DND-41 (cell line): ENCODE results near the gene TTC24.
"Not testable (repeated sequence)": the region's sequence is repeated elsewhere in the genome, so short reads cannot be mapped to it uniquely, and the experiment has no call there.

Experiments used
- ATAC-seq: fragments of 200-7000 bp; cut with Tn5 transposase; 3 replicates; pipeline ENCODE4 v1.9.1; 2021; ENCODE audit warnings: low read depth; ENCODE audit not compliant: insufficient read depth
- DNase-seq: peaks from one replicate; pipeline ENCODE4 v3.0.0-alpha.2; 2020
- H2AFZ ChIP-seq: 2 replicates; pipeline ENCODE4 v1.6.0; 2012; ENCODE audit warnings: low read depth, low read length
- H3K27ac ChIP-seq: 2 replicates; pipeline ENCODE4 v1.5.1; 2012; ENCODE audit warnings: low read length, inconsistent platforms
- H3K27me3 ChIP-seq: fragments of 200-600 bp; sonication (generic); 2 replicates; pipeline ENCODE4 v1.6.0; 2012; ENCODE audit warnings: low read length, mild to moderate bottlenecking, inconsistent platforms; ENCODE audit not compliant: insufficient read depth, poor library complexity
- H3K36me3 ChIP-seq: 2 replicates; pipeline ENCODE4 v1.5.1; 2012; ENCODE audit warnings: low read length, inconsistent platforms; ENCODE audit not compliant: insufficient read depth
- H3K4me1 ChIP-seq: 2 replicates; pipeline ENCODE4 v1.5.1; 2012; ENCODE audit warnings: mild to moderate bottlenecking, low read length; ENCODE audit not compliant: insufficient read depth
- H3K4me2 ChIP-seq: 2 replicates; pipeline ENCODE4 v1.6.0; 2012; ENCODE audit warnings: mild to moderate bottlenecking, moderate library complexity, low read length, inconsistent platforms; ENCODE audit not compliant: insufficient read depth
- H3K4me3 ChIP-seq, 2 experiments: fragments of 200-600 bp in 1 of 2; shearing (Covaris generic) in 1 of 2; 2 replicates each; pipeline ENCODE4 v1.5.1; 2012 to 2016; ENCODE audit warnings: inconsistent platforms in 2 of 2, low read length in 2 of 2, mild to moderate bottlenecking in 2 of 2, low read depth in 1 of 2, moderate library complexity in 1 of 2
- H3K79me2 ChIP-seq: 2 replicates; pipeline ENCODE4 v1.6.0; 2012; ENCODE audit warnings: low read length, inconsistent platforms; ENCODE audit not compliant: insufficient read depth
- H3K9ac ChIP-seq: 2 replicates; pipeline ENCODE4 v1.6.0; 2012; ENCODE audit warnings: low read depth, mild to moderate bottlenecking, inconsistent platforms, low read length, moderate library complexity
- H3K9me3 ChIP-seq: 2 replicates; pipeline ENCODE4 v1.5.1; 2012; ENCODE audit warnings: low read length, moderate library complexity, mild to moderate bottlenecking, inconsistent platforms; ENCODE audit not compliant: insufficient read depth, severe bottlenecking
- H4K20me1 ChIP-seq: 2 replicates; pipeline ENCODE4 v1.6.0; 2012; ENCODE audit warnings: low read length; ENCODE audit not compliant: insufficient read depth
- EZH2 ChIP-seq: IDR thresholded peaks from 3 replicates; pipeline ENCODE4 v1.6.1; 2012; ENCODE audit warnings: borderline replicate concordance, low read depth, mild to moderate bottlenecking, moderate library complexity, low read length, inconsistent platforms; ENCODE audit not compliant: severe bottlenecking
- TF ChIP-seq, protein P1 (sequence below): IDR thresholded peaks from 2 replicates; pipeline ENCODE4 v1.5.1; 2012; ENCODE audit warnings: borderline replicate concordance, low read length, moderate library complexity, mild to moderate bottlenecking; ENCODE audit not compliant: poor library complexity, severe bottlenecking; ENCODE audit errors: extremely low read depth

TTC24 gene

GRCh38 chr1:156584813-156585212 lies 5.3 kb downstream of the TTC24 start:
- H4K20me1 ChIP-seq = no peaks in the 10 kb centered on the region
- DNase-seq (no peak), ATAC-seq (no peak)
- peaks cover 43% of the 10 kb centered on the region for H3K4me1 ChIP-seq
- H3K9me3 ChIP-seq = no peaks in the 10 kb centered on the region
- H2AFZ ChIP-seq = no peak overlapping the region
- H3K27ac ChIP-seq = no peak overlapping the region
- no peaks in the 10 kb centered on the region for H3K27me3 ChIP-seq
- peaks cover 28% of the 10 kb centered on the region for H3K79me2 ChIP-seq
- no peak overlapping the region for H3K4me3 ChIP-seq
- H3K36me3 ChIP-seq = peaks cover 29% of the 10 kb centered on the region
- H3K9ac ChIP-seq = peak overlapping the region; percentile 14; the same call in 1 of the 2 replicates
- TF ChIP-seq EZH2 = no peak
- TF ChIP-seq, protein P1, sequence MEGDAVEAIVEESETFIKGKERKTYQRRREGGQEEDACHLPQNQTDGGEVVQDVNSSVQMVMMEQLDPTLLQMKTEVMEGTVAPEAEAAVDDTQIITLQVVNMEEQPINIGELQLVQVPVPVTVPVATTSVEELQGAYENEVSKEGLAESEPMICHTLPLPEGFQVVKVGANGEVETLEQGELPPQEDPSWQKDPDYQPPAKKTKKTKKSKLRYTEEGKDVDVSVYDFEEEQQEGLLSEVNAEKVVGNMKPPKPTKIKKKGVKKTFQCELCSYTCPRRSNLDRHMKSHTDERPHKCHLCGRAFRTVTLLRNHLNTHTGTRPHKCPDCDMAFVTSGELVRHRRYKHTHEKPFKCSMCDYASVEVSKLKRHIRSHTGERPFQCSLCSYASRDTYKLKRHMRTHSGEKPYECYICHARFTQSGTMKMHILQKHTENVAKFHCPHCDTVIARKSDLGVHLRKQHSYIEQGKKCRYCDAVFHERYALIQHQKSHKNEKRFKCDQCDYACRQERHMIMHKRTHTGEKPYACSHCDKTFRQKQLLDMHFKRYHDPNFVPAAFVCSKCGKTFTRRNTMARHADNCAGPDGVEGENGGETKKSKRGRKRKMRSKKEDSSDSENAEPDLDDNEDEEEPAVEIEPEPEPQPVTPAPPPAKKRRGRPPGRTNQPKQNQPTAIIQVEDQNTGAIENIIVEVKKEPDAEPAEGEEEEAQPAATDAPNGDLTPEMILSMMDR = peak; percentile 54
- no peak overlapping the region for H3K4me2 ChIP-seq

- ATAC-seq (no peak), DNase-seq (no peak)
- H3K9ac ChIP-seq = no peak overlapping the region
- no peak for TF ChIP-seq EZH2
- TF ChIP-seq, protein P1 = no peak
- no peak overlapping the region for H2AFZ ChIP-seq
- H3K27ac ChIP-seq = no peak overlapping the region
- H4K20me1 ChIP-seq = no peaks in the 10 kb centered on the region
- H3K79me2 ChIP-seq = peaks cover 29% of the 10 kb centered on the region
- peaks cover 46% of the 10 kb centered on the region for H3K4me1 ChIP-seq
- H3K4me2 ChIP-seq = no peak overlapping the region
- peaks cover 29% of the 10 kb centered on the region for H3K36me3 ChIP-seq
- H3K27me3 ChIP-seq = no peaks in the 10 kb centered on the region
- H3K4me3 ChIP-seq = no peak overlapping the region
- H3K9me3 ChIP-seq = no peaks in the 10 kb centered on the region
Observed at GRCh38 chr1:156586323-156586722, 6.8 kb downstream of the TTC24 start.

GRCh38 chr1:156586892-156587477 lies 7.5 kb downstream of the TTC24 start:
- no peak for TF ChIP-seq EZH2
- TF ChIP-seq, protein P1 = no peak
- no peak for ATAC-seq

GRCh38 chr1:156587927-156588326 lies 8.4 kb downstream of the TTC24 start:
- H3K36me3 ChIP-seq = peaks cover 34% of the 10 kb centered on the region
- H4K20me1 ChIP-seq, ATAC-seq, H3K27me3 ChIP-seq, H3K9ac ChIP-seq, H2AFZ ChIP-seq, H3K4me3 ChIP-seq, H3K27ac ChIP-seq, H3K4me2 ChIP-seq, H3K9me3 ChIP-seq, DNase-seq: not testable (repeated sequence)
- peaks cover 28% of the 10 kb centered on the region for H3K79me2 ChIP-seq
- H3K4me1 ChIP-seq = peaks cover 42% of the 10 kb centered on the region

More at GRCh38 chr1:156586892-156587477, 7.5 kb downstream of the TTC24 start:
- Histone ChIP-seq H3K4me2 (no peak overlapping the region), H3K36me3 (peaks cover 29% of the 10 kb centered on the region), H2AFZ (no peak overlapping the region), H3K9ac (no peak overlapping the region), H3K9me3 (no peaks in the 10 kb centered on the region), H3K4me1 (peaks cover 42% of the 10 kb centered on the region), H4K20me1 (no peaks in the 10 kb centered on the region), H3K4me3 (no peak overlapping the region), H3K27me3 (no peaks in the 10 kb centered on the region), H3K27ac (no peak overlapping the region), H3K79me2 (peaks cover 29% of the 10 kb centered on the region)
- no peak for DNase-seq
